Suprapubic skin (tissue), 4 donors: Measurements from ENCODE around the gene BUD23. TPM values are rescaled to one million over a fixed set of nuclear protein-coding genes. Genes with fewer than 3 reads are reported as not detected.

ENCODE experiments used
- DNase-seq, 2 donors: peaks; one replicate each; pipeline ENCODE4 v3.0.0-alpha.2; 2019; ENCODE audit warnings: low spot score in 2 of 2
- H3K27ac ChIP-seq: fragments of 200-600 bp; sonication (generic); one replicate; pipeline ENCODE4 v1.5.1; 2019
- H3K27me3 ChIP-seq: fragments of 200-600 bp; sonication (generic); one replicate; pipeline ENCODE4 v1.5.1; 2019
- H3K36me3 ChIP-seq: fragments of 200-600 bp; sonication (generic); one replicate; pipeline ENCODE4 v1.5.1; 2019
- H3K4me1 ChIP-seq: fragments of 200-600 bp; sonication (generic); one replicate; pipeline ENCODE4 v1.5.1; 2019
- H3K4me3 ChIP-seq: fragments of 200-600 bp; sonication (generic); one replicate; pipeline ENCODE4 v1.5.1; 2019; ENCODE audit warnings: mild to moderate bottlenecking
- H3K9me3 ChIP-seq: fragments of 200-600 bp; sonication (generic); one replicate; pipeline ENCODE4 v1.5.1; 2019
- EP300 ChIP-seq: sonication (generic); formaldehyde crosslinking; IDR thresholded peaks from one replicate; pipeline ENCODE4 v1.6.1; 2017; ENCODE audit warnings: antibody characterized with exemption
- POLR2A ChIP-seq, 2 donors: fragments of 450-650 bp; IDR thresholded peaks; one replicate each; pipeline ENCODE4 v1.6.1; 2017; ENCODE audit warnings: antibody characterized with exemption in 2 of 2, mild to moderate bottlenecking in 2 of 2, moderate library complexity in 2 of 2
- POLR2AphosphoS5 ChIP-seq, 3 donors: sonication (generic); formaldehyde crosslinking; IDR thresholded peaks; one replicate each; pipeline ENCODE4 v1.6.1; 2017; ENCODE audit warnings: antibody characterized with exemption in 3 of 3
- WGBS: methylation state at CpG from one replicate; pipeline ENCODE4 v1.1.5; 2018; 5-methylcytosine and 5-hydroxymethylcytosine counted together
- total RNA-seq, 4 donors: library from RNA; depleted of rRNA; stranded (reverse); fragments of >200 nt; gene quantifications; one replicate each; pipeline ENCODE4 v1.1.0, GENCODE V29; 2016
- TF ChIP-seq, protein P1 (sequence below), 2 donors: fragments of 200-600 bp in 1 of 2; fragments of 450-650 bp in 1 of 2; sonication (generic) in 1 of 2; IDR thresholded peaks; one replicate each; pipeline ENCODE4 v1.5.1; 2016 to 2019; ENCODE audit warnings: antibody characterized with exemption in 2 of 2, mild to moderate bottlenecking in 1 of 2, moderate library complexity in 1 of 2

The BUD23 gene
- total RNA-seq, 4 donors from 2014 or later, result 48.1 to 65.8 (median 53.8) TPM

DNA sequence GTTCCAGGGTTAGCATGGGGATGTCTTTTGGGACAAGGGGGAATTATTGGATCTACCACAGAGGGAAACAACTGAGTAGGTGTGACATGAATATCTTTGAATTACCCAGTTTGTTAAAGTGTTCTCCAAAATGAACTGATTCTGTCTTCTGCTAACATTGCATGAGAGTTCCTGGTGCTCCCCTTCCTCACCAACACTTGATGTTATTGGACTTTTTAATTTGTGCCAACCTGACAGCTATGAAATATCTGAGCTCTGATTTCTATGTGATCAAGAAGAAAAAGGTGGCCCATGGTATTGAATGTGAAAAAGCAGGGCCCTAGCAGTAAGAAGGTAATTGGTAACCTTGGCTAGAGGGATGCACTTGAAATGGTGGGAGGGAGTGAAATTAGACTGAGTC lies 20.4 kb upstream of the BUD23 start:
- no peak for TF ChIP-seq POLR2A (IDR thresholded peaks at IDR 0.05)
- TF ChIP-seq, protein P1, sequence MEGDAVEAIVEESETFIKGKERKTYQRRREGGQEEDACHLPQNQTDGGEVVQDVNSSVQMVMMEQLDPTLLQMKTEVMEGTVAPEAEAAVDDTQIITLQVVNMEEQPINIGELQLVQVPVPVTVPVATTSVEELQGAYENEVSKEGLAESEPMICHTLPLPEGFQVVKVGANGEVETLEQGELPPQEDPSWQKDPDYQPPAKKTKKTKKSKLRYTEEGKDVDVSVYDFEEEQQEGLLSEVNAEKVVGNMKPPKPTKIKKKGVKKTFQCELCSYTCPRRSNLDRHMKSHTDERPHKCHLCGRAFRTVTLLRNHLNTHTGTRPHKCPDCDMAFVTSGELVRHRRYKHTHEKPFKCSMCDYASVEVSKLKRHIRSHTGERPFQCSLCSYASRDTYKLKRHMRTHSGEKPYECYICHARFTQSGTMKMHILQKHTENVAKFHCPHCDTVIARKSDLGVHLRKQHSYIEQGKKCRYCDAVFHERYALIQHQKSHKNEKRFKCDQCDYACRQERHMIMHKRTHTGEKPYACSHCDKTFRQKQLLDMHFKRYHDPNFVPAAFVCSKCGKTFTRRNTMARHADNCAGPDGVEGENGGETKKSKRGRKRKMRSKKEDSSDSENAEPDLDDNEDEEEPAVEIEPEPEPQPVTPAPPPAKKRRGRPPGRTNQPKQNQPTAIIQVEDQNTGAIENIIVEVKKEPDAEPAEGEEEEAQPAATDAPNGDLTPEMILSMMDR (IDR thresholded peaks at IDR 0.05), result no peak
- TF ChIP-seq EP300, result no peak
- no peak for TF ChIP-seq POLR2AphosphoS5 (IDR thresholded peaks at IDR 0.05)
- no peak for DNase-seq
- H3K9me3 ChIP-seq, result no peaks in the 10 kb centered on the region
- H3K4me1 ChIP-seq, result peaks cover 6% of the 10 kb centered on the region
- H3K27ac ChIP-seq, result no peak overlapping the region
- no peaks in the 10 kb centered on the region for H3K27me3 ChIP-seq
- H3K4me3 ChIP-seq, result no peak overlapping the region
- no peaks in the 10 kb centered on the region for H3K36me3 ChIP-seq

- Histone ChIP-seq H3K4me1 (peaks cover 20% of the 10 kb centered on the region), H3K9me3 (no peaks in the 10 kb centered on the region), H3K27me3 (no peaks in the 10 kb centered on the region), H3K27ac (no peak within 1 kb of the TSS), H3K36me3 (no peaks in the 10 kb centered on the region), H3K4me3 (peak within 1 kb of the TSS; percentile 75)
- DNase-seq, result peak; percentile 90 to 93
- WGBS, result 4% methylated on average over 17 of the region's 79 CpGs
- TF ChIP-seq POLR2A (IDR thresholded peaks at IDR 0.05), result no peak
- no peak for TF ChIP-seq EP300
- peak in 1 of 3 donors; percentile 41 for TF ChIP-seq POLR2AphosphoS5 (IDR thresholded peaks at IDR 0.05)
- TF ChIP-seq, protein P1 (IDR thresholded peaks at IDR 0.05), result peak; percentile 92 to 93
Observed at GRCh38 chr7:73667344-73668102, 15.9 kb upstream of the BUD23 start, which contains the start of gene VPS37D. Gene VPS37D, plus strand, starts transcription at chr7:73667831. Its CDS starts 128 bp downstream, at chr7:73667959.

DNA sequence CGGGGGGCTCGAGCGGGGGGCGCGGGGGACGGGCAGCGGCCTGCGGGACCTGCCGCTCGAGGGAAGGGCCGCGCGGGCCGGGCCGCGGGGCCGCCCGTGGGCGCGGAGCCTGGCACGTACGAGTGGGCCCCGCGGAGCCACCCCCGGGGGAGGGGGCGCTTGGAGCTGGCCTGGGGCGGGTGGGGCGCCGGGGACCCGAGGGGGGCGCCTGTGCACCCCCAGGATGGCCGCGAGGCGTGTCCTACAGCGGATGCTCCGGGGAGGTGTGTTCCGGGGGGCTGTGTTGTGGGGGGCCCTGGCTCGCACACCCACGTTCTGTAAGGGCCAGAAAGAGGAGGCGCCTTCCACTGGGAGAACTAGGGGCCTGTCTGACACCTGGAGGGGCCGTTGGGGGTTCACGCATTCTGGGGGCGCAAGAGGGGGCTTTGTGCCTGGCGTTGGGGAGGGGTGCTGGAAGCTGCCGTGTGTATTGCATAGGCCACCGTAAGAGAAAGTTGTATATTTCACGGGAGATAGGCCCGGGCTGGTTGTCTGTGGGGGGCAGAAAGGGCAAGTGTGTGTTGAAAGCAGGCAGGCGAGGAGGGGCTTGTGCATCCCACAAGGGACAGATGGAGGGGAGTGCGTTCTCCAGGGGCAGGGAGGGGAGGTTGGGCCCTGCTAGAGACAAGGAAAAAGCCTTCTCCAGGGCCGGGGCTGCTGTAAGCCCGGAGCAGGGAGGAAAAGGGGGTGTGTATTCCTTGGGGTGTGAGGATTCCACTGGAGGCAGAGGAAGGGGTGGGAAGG lies 15.1 kb upstream of the BUD23 start:
- DNase-seq, result no peak
- Histone ChIP-seq H3K27ac (no peak overlapping the region), H3K4me1 (peaks cover 20% of the 10 kb centered on the region), H3K27me3 (no peaks in the 10 kb centered on the region), H3K4me3 (peak overlapping the region; percentile 75), H3K36me3 (no peaks in the 10 kb centered on the region), H3K9me3 (no peaks in the 10 kb centered on the region)
- TF ChIP-seq EP300 (no peak), POLR2A (IDR thresholded peaks at IDR 0.05) (no peak), POLR2AphosphoS5 (IDR thresholded peaks at IDR 0.05) (no peak)
- TF ChIP-seq, protein P1 (IDR thresholded peaks at IDR 0.05), result no peak
- WGBS, result 3% methylated on average over 13 of the region's 52 CpGs

- H3K4me3 ChIP-seq, result peak overlapping the region; percentile 75
- H3K9me3 ChIP-seq, result no peaks in the 10 kb centered on the region
- no peaks in the 10 kb centered on the region for H3K36me3 ChIP-seq
- H3K27me3 ChIP-seq, result no peaks in the 10 kb centered on the region
- TF ChIP-seq EP300 (no peak), POLR2A (IDR thresholded peaks at IDR 0.05) (no peak), POLR2AphosphoS5 (IDR thresholded peaks at IDR 0.05) (no peak)
- TF ChIP-seq, protein P1 (IDR thresholded peaks at IDR 0.05), result no peak
- no peak overlapping the region for H3K27ac ChIP-seq
- H3K4me1 ChIP-seq, result peaks cover 20% of the 10 kb centered on the region
- no peak for DNase-seq
- 27% methylated on average over 5 of the region's 5 CpGs for WGBS
Observed at GRCh38 chr7:73668886-73669230, 14.5 kb upstream of the BUD23 start.

- no peaks in the 10 kb centered on the region for H3K9me3 ChIP-seq
- no peaks in the 10 kb centered on the region for H3K36me3 ChIP-seq
- no peak overlapping the region for H3K4me3 ChIP-seq
- 85% methylated on average over 7 of the region's 19 CpGs for WGBS
- no peak overlapping the region for H3K27ac ChIP-seq
- TF ChIP-seq POLR2A (IDR thresholded peaks at IDR 0.05) (no peak), EP300 (no peak), POLR2AphosphoS5 (IDR thresholded peaks at IDR 0.05) (no peak)
- TF ChIP-seq, protein P1 (IDR thresholded peaks at IDR 0.05), result no peak
- no peak for DNase-seq
- no peaks in the 10 kb centered on the region for H3K27me3 ChIP-seq
- H3K4me1 ChIP-seq, result peaks cover 20% of the 10 kb centered on the region
Observed at GRCh38 chr7:73669288-73669701, 14.1 kb upstream of the BUD23 start.
